Uterus (tissue), 2 donors: ENCODE results near the gene ADCY9.

Experiments used
- CTCF ChIP-seq, 4 experiments: fragments of 200-600 bp in 2 of 4; fragments of 450-650 bp in 2 of 4; sonication (generic) in 2 of 4; IDR thresholded peaks; one replicate each; pipeline ENCODE4 v1.5.1; 2016 to 2019; ENCODE audit warnings: antibody characterized with exemption in 4 of 4, mild to moderate bottlenecking in 2 of 4, moderate library complexity in 1 of 4
- POLR2A ChIP-seq, 2 donors: fragments of 450-650 bp; IDR thresholded peaks; one replicate each; pipeline ENCODE4 v1.6.1; 2016; ENCODE audit warnings: antibody characterized with exemption in 2 of 2, mild to moderate bottlenecking in 1 of 2, moderate library complexity in 1 of 2

GRCh38 chr16:3954411-3954921 is 161.8 kb downstream of the ADCY9 start:
- no peak for TF ChIP-seq CTCF (IDR thresholded peaks at IDR 0.05)
- TF ChIP-seq POLR2A (IDR thresholded peaks at IDR 0.05) = no peak
